ENCODE measurements around the gene PHF13.

Gene PHF13

GRCh38 chr1:6613361-6614018 lies at the start of gene PHF13:
Gene PHF13, plus strand, starts transcription at chr1:6613731. Its CDS starts 336 bp downstream, at chr1:6614067.
- peak; percentile 99 for DNase-seq (ENCODE audit: low read depth in 3 of 3, low spot score in 1 of 3)

- DNase-seq (ENCODE audit: low read depth in 3 of 3, low spot score in 1 of 3), result no peak
Measured at GRCh38 chr1:6569033-6569432, 44.5 kb upstream of the PHF13 start.

GRCh38 chr1:6570100-6570499 lies 43.4 kb upstream of the PHF13 start:
- no peak for DNase-seq (ENCODE audit: low read depth in 3 of 3, low spot score in 1 of 3)

- DNase-seq (ENCODE audit: low read depth in 3 of 3, low spot score in 1 of 3), result no peak
Measured at GRCh38 chr1:6570987-6571386, 42.5 kb upstream of the PHF13 start.

GRCh38 chr1:6572653-6573383 lies 40.7 kb upstream of the PHF13 start:
- DNase-seq (ENCODE audit: low read depth in 3 of 3, low spot score in 1 of 3), result no peak

GRCh38 chr1:6574025-6574620 lies 39.4 kb upstream of the PHF13 start:
- DNase-seq (ENCODE audit: low read depth in 3 of 3, low spot score in 1 of 3), result no peak

- DNase-seq (ENCODE audit: low read depth in 3 of 3, low spot score in 1 of 3), result no peak
Measured at GRCh38 chr1:6574818-6575217, 38.7 kb upstream of the PHF13 start.

- no peak for DNase-seq (ENCODE audit: low read depth in 3 of 3, low spot score in 1 of 3)
Measured at GRCh38 chr1:6577831-6578525, 35.6 kb upstream of the PHF13 start.

GRCh38 chr1:6578624-6579373 lies 34.7 kb upstream of the PHF13 start:
- no peak for DNase-seq (ENCODE audit: low read depth in 3 of 3, low spot score in 1 of 3)

- DNase-seq (ENCODE audit: low read depth in 3 of 3, low spot score in 1 of 3), result peak; percentile 91 to 93 (median 92)
Measured at GRCh38 chr1:6579374-6580118, 34.0 kb upstream of the PHF13 start, which contains the start of gene ZBTB48. Gene ZBTB48, plus strand, starts transcription at chr1:6579994. Its CDS starts 616 bp downstream, at chr1:6580610.

GRCh38 chr1:6580119-6580592 lies 33.4 kb upstream of the PHF13 start:
- no peak for DNase-seq (ENCODE audit: low read depth in 3 of 3, low spot score in 1 of 3)

- DNase-seq (ENCODE audit: low read depth in 3 of 3, low spot score in 1 of 3), result no peak
Measured at GRCh38 chr1:6580593-6581409, 32.7 kb upstream of the PHF13 start.

GRCh38 chr1:6581561-6582305 lies 31.8 kb upstream of the PHF13 start:
- DNase-seq (ENCODE audit: low read depth in 3 of 3, low spot score in 1 of 3), result no peak

GRCh38 chr1:6582370-6582769 lies 31.2 kb upstream of the PHF13 start:
- DNase-seq (ENCODE audit: low read depth in 3 of 3, low spot score in 1 of 3), result no peak

GRCh38 chr1:6584126-6585080 lies 29.1 kb upstream of the PHF13 start:
- no peak for DNase-seq (ENCODE audit: low read depth in 3 of 3, low spot score in 1 of 3)

GRCh38 chr1:6585081-6585722 lies 28.3 kb upstream of the PHF13 start:
- no peak for DNase-seq (ENCODE audit: low read depth in 3 of 3, low spot score in 1 of 3)

GRCh38 chr1:6585841-6586240 lies 27.7 kb upstream of the PHF13 start:
- no peak for DNase-seq (ENCODE audit: low read depth in 3 of 3, low spot score in 1 of 3)

All from stimulated activated CD4-positive, alpha-beta T cell treated with anti-CD3 and anti-CD28 coated beads, TNF-alpha, amount 100 ng/mL, for 1 hour (primary cell).